Mononuclear cell (primary cell): Measurements from ENCODE around the gene HIPK3. TPM values are rescaled to one million over a fixed set of nuclear protein-coding genes. Genes with fewer than 3 reads are reported as not detected.
"Not testable (repeated sequence)": the region's sequence is repeated elsewhere in the genome, so short reads cannot be mapped to it uniquely, and the experiment has no call there.

ENCODE experiments used
- H3K27me3 ChIP-seq: 2 replicates; pipeline ENCODE4 v1.6.0; 2011; ENCODE audit warnings: low read length, control low read depth; ENCODE audit not compliant: insufficient read depth
- H3K4me1 ChIP-seq: 2 replicates; pipeline ENCODE4 v1.5.1; 2011; ENCODE audit warnings: mild to moderate bottlenecking, low read length, control low read depth; ENCODE audit not compliant: insufficient read depth
- H3K4me3 ChIP-seq: 2 replicates; pipeline ENCODE4 v1.5.1; 2011; ENCODE audit warnings: mild to moderate bottlenecking, low read length, moderate library complexity
- H3K9me3 ChIP-seq: 2 replicates; pipeline ENCODE4 v1.5.1; 2011; ENCODE audit warnings: low read depth, mild to moderate bottlenecking, control low read depth, low read length
- total RNA-seq: library from RNA; depleted of rRNA; stranded (reverse); fragments of >200 nt; gene quantifications from one replicate; pipeline ENCODE4 v1.2.3, GENCODE V29; 2012

HIPK3 gene
- total RNA-seq, 1 donor = 112 TPM

GRCh38 chr11:33271059-33271458 is 13.9 kb downstream of the HIPK3 start:
- no peaks in the 10 kb centered on the region for H3K27me3 ChIP-seq
- no peaks in the 10 kb centered on the region for H3K9me3 ChIP-seq
- H3K4me1 ChIP-seq = peaks cover 23% of the 10 kb centered on the region
- no peak overlapping the region for H3K4me3 ChIP-seq

DNA sequence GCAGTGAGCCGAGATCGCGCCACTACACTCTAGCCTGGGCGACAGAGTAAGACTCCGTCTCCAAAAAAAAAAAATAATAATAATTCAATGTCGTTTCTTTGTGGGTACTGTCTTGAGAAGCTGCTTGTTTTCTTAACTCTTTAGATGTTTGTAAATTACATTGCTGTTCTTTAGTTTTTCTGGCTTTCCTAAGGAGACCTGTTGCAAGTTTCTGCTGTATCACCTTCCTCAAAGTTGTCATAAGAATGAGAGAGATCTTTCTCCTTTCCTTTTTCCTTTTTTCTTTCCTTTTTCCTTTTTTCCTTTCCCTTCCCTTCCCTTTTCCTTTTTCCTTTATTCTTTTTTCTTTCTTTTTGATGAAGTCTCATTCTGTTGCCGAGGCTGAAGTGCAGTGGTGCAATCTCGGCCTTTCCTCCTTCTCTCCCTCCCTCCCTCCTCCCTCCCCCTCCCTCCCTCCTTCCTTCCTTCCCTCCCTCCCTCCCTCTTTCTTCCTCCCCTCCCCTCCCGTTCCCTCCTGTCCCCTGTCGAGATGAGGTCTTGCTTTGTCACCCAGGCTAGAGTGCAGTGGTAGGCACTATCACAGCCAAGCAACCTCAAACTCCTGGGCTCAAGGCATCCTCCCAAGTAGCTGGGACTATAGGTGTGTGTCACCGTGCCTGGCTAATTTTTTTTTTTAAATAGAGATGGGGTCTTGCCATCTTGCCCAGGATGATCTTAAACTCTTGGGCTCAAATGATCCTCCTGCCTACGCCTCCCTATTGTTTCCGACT is 15.3 kb downstream of the HIPK3 start:
- H3K4me1 ChIP-seq = peaks cover 15% of the 10 kb centered on the region
- H3K4me3 ChIP-seq = no peak overlapping the region
- no peaks in the 10 kb centered on the region for H3K27me3 ChIP-seq
- H3K9me3 ChIP-seq = no peaks in the 10 kb centered on the region

DNA sequence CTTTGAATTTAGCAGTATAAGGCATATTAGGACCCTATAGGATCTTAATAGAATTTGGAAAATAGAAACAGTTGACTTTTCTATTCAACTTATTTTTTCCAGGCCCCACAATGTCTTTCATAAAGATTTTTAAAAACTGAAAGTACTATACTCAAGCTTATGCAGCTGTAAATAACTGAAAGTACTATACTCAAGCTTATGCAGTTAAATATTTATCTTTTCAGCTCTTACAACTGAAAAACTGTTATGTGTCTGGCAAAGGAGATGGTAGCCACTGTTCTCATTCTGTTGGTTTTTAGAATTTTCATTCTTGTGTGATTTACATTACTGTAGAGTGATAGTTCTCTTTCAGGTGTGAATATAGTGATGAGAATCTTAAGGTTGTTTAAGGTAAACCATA is 16.5 kb downstream of the HIPK3 start:
- Histone ChIP-seq H3K9me3 (no peaks in the 10 kb centered on the region), H3K4me3 (no peak overlapping the region), H3K4me1 (peaks cover 14% of the 10 kb centered on the region), H3K27me3 (no peaks in the 10 kb centered on the region)

GRCh38 chr11:33280411-33280810 is 23.2 kb downstream of the HIPK3 start:
- Histone ChIP-seq H3K27me3 (no peaks in the 10 kb centered on the region), H3K9me3 (no peaks in the 10 kb centered on the region), H3K4me3 (no peak overlapping the region), H3K4me1 (peaks cover 11% of the 10 kb centered on the region)

GRCh38 chr11:33281758-33282157 is 24.6 kb downstream of the HIPK3 start:
- H3K27me3 ChIP-seq = no peaks in the 10 kb centered on the region
- H3K4me1 ChIP-seq = peaks cover 5% of the 10 kb centered on the region
- no peak overlapping the region for H3K4me3 ChIP-seq
- no peaks in the 10 kb centered on the region for H3K9me3 ChIP-seq

DNA sequence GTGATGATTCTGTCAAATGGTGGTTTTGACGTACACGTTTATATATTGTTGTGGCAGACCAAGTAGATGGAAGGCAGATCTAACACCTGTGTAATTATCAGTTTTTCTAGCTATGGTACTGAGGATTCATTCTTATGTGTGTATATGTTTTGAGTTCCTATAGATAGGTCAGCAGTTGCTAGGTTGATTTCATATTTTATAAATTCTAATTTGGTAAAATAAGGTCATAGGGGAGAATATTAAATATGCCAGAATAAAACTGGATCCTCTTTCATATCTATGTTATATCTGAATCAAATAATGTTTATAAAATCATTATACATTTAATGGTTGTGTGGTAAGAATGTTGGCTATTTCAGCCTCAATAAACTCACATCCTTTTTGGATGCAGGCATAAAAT is 27.6 kb downstream of the HIPK3 start:
- Histone ChIP-seq H3K4me1 (peaks cover under 1% of the 10 kb centered on the region), H3K27me3 (no peaks in the 10 kb centered on the region), H3K4me3 (no peak overlapping the region), H3K9me3 (no peaks in the 10 kb centered on the region)

DNA sequence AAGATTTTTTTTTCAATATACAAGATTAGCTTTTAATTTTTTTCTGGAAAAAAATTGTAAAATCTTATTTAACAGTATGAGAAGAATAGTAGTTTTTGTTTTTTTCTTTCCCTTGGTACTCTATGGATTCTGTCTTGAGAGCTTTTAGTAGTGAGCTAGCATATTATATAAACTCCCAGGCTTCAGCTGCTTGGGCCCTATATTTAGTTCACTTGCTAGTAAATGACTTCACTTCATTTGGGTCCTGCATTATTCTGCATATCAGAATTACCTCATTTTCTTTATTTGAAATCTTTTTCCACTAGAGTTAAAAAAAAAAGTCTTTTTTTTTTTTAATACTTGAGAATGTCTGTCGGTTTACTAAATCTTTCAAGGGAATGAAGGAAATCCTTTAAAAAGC is 33.1 kb downstream of the HIPK3 start:
- no peaks in the 10 kb centered on the region for H3K9me3 ChIP-seq
- H3K4me3 ChIP-seq = no peak overlapping the region
- no peaks in the 10 kb centered on the region for H3K27me3 ChIP-seq
- H3K4me1 ChIP-seq = no peaks in the 10 kb centered on the region

GRCh38 chr11:33291004-33291777 is 34.0 kb downstream of the HIPK3 start:
- H3K9me3 ChIP-seq = no peaks in the 10 kb centered on the region
- no peaks in the 10 kb centered on the region for H3K4me1 ChIP-seq
- no peak overlapping the region for H3K4me3 ChIP-seq
- H3K27me3 ChIP-seq = no peaks in the 10 kb centered on the region

DNA sequence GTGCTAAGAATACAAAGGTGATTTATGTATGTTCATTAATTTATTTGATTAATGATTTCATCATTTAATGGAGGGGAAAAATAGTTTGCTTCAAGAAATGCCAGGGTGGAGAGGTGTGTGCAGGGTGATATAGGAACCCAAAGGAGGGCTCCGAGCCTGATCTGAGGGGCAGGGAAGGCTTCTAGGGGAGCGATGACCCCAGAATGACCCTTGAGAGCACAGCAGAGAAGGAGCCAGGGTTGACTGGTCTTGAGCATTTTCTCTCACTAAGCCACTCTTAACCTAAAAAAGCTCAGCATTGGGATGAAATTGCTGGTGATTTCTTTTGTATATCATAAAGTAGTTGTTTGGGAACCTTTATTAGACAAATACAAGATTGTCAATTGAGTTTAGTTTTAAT is 35.1 kb downstream of the HIPK3 start:
- no peaks in the 10 kb centered on the region for H3K9me3 ChIP-seq
- no peaks in the 10 kb centered on the region for H3K4me1 ChIP-seq
- H3K4me3 ChIP-seq = no peak overlapping the region
- no peaks in the 10 kb centered on the region for H3K27me3 ChIP-seq

- H3K4me3 ChIP-seq = no peak overlapping the region
- H3K9me3 ChIP-seq = no peaks in the 10 kb centered on the region
- H3K27me3 ChIP-seq = no peaks in the 10 kb centered on the region
- no peaks in the 10 kb centered on the region for H3K4me1 ChIP-seq
Measured at GRCh38 chr11:33294224-33294623, 37.0 kb downstream of the HIPK3 start.

DNA sequence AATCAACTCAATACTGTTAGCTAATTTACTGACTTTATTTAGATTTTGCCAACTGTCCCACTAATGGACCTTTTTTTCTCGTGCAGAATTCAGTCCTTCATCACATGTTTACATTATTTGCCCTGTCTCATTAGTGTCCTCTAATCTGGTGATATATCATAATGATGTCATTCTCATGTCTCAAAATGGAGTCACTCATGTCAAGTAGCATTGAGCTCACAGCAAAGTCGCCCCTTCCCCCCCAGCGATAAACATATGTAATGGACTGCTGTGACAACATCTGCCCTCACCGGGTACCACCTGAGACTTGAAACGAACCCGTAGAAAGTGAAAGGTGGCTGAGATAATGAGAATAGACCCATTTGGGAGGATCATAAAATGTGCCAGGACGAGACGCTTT is 37.6 kb downstream of the HIPK3 start:
- H3K27me3 ChIP-seq = no peaks in the 10 kb centered on the region

GRCh38 chr11:33296695-33297094 is 39.5 kb downstream of the HIPK3 start:
- no peaks in the 10 kb centered on the region for H3K4me1 ChIP-seq
- H3K4me3 ChIP-seq = no peak overlapping the region
- no peaks in the 10 kb centered on the region for H3K27me3 ChIP-seq
- H3K9me3 ChIP-seq = no peaks in the 10 kb centered on the region

More for the DNA sequence above, 37.6 kb downstream of the HIPK3 start:
- no peak overlapping the region for H3K4me3 ChIP-seq
- H3K4me1 ChIP-seq = no peaks in the 10 kb centered on the region
- no peaks in the 10 kb centered on the region for H3K9me3 ChIP-seq

- H3K27me3 ChIP-seq = no peaks in the 10 kb centered on the region
- no peaks in the 10 kb centered on the region for H3K4me1 ChIP-seq
- H3K9me3 ChIP-seq = no peaks in the 10 kb centered on the region
- H3K4me3 ChIP-seq = no peak overlapping the region
Measured at GRCh38 chr11:33303541-33303940, 46.4 kb downstream of the HIPK3 start.

GRCh38 chr11:33306821-33307220 is 49.6 kb downstream of the HIPK3 start:
- not testable (repeated sequence) for H3K9me3 ChIP-seq, H3K27me3 ChIP-seq, H3K4me3 ChIP-seq, H3K4me1 ChIP-seq

DNA sequence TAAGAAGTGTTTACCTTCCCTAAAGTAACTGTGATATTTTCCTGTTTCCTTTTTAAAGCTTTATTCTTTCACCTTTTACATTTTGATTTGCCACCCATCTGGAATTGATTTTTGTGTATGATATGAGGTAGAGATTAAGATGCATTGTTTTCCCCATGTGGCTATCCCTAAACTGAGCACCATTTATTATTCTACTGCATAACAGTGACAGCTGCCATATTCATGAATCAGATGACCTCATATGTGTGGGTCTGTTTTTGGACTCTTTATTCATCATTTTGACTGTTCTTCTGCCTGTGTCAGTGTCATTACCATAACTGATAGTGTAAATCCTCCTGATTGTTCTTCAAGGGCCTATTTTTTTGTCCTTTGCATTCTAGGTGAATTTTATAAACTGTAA is 50.8 kb downstream of the HIPK3 start:
- H3K27me3 ChIP-seq = no peaks in the 10 kb centered on the region
- H3K4me1 ChIP-seq = no peaks in the 10 kb centered on the region
- no peaks in the 10 kb centered on the region for H3K9me3 ChIP-seq
- H3K4me3 ChIP-seq = no peak overlapping the region

DNA sequence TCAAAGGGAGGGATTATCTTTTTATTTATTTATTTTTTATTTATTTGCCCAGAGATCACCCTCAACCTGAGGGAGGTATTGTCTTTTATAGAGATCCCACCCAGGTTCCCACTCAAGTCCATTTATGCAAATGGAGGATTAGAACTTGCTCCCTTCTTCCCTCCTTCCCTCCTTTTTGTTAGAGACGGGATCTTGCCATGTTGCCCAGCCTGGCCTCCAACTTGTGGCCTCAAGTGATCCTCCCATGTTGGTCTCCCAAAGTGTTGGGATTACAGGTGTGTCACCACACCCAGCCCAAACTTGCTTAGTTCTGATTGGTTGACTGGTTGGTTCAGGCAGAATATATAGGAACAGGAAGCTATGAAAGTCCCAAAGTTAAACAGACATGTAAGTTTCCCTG is 51.9 kb downstream of the HIPK3 start:
- Histone ChIP-seq H3K4me1 (no peaks in the 10 kb centered on the region), H3K27me3 (no peaks in the 10 kb centered on the region), H3K4me3 (no peak overlapping the region), H3K9me3 (no peaks in the 10 kb centered on the region)
